Type B pancreatic cell (in vitro differentiated cells): ENCODE results near the gene USP28. TPM values are rescaled to one million over a fixed set of nuclear protein-coding genes. Genes with fewer than 3 reads are reported as not detected.

Source experiments
- DNase-seq: peaks from one replicate; pipeline ENCODE4 v3.0.0; 2021; ENCODE audit warnings: mixed read lengths; ENCODE audit not compliant: unreplicated experiment; ENCODE audit errors: extremely low spot score
- H3K27ac Mint-ChIP-seq: 2 replicates; pipeline ENCODE4 v1.8.0; 2021; ENCODE audit warnings: mild to moderate bottlenecking, mixed read lengths
- H3K27me3 Mint-ChIP-seq: 2 replicates; pipeline ENCODE4 v1.8.0; 2021; ENCODE audit warnings: mixed read lengths
- H3K36me3 Mint-ChIP-seq: 2 replicates; pipeline ENCODE4 v1.8.0; 2021; ENCODE audit warnings: mixed read lengths
- H3K4me1 Mint-ChIP-seq: one replicate; pipeline ENCODE4 v1.8.0; 2021; ENCODE audit warnings: mixed read lengths; ENCODE audit not compliant: unreplicated experiment
- H3K4me3 Mint-ChIP-seq: 2 replicates; pipeline ENCODE4 v1.8.0; 2021; ENCODE audit warnings: mild to moderate bottlenecking, mixed read lengths
- H3K9me3 Mint-ChIP-seq: 2 replicates; pipeline ENCODE4 v1.8.0; 2021; ENCODE audit warnings: mixed read lengths
- total RNA-seq: library from RNA; stranded (reverse); gene quantifications from 2 replicates; pipeline ENCODE4 v1.2.1, GENCODE V29; 2021; ENCODE audit warnings: low replicate concordance
- TF ChIP-seq, protein P1 (sequence below): fragments of 200-600 bp; sonication (generic); conservative IDR thresholded peaks from 2 replicates; pipeline ENCODE4 v1.5.0; 2021; ENCODE audit warnings: antibody characterized with exemption, mild to moderate bottlenecking

The USP28 gene
- total RNA-seq, 1 donor from 2014 or later, result 46.9 TPM

DNA sequence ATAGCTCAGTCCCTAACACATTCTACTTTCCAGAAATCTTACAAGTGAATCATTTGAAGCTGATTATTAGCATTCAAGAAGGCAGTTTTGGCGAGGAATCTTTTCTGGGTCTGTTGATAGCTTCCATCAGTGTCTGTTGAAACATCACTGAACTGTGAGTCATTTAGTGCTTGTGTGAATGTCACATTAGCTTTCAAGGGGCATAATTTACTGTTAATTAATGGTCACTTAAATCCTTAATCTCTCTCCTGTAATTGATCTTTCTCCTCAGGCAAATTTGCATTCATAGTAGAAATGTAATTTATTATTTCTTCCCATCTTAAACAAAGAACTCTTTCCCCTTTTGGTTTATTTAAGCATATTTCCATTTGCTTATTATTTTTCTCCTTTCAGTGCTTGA is 31.8 kb upstream of the USP28 start:
- Mint-ChIP-seq H3K4me3 (no peak overlapping the region), H3K27me3 (peaks cover 66% of the 10 kb centered on the region), H3K9me3 (no peaks in the 10 kb centered on the region), H3K4me1 (peaks cover 18% of the 10 kb centered on the region), H3K27ac (no peak overlapping the region), H3K36me3 (no peaks in the 10 kb centered on the region)
- DNase-seq, result no peak
- TF ChIP-seq, protein P1, sequence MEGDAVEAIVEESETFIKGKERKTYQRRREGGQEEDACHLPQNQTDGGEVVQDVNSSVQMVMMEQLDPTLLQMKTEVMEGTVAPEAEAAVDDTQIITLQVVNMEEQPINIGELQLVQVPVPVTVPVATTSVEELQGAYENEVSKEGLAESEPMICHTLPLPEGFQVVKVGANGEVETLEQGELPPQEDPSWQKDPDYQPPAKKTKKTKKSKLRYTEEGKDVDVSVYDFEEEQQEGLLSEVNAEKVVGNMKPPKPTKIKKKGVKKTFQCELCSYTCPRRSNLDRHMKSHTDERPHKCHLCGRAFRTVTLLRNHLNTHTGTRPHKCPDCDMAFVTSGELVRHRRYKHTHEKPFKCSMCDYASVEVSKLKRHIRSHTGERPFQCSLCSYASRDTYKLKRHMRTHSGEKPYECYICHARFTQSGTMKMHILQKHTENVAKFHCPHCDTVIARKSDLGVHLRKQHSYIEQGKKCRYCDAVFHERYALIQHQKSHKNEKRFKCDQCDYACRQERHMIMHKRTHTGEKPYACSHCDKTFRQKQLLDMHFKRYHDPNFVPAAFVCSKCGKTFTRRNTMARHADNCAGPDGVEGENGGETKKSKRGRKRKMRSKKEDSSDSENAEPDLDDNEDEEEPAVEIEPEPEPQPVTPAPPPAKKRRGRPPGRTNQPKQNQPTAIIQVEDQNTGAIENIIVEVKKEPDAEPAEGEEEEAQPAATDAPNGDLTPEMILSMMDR, result no peak

DNA sequence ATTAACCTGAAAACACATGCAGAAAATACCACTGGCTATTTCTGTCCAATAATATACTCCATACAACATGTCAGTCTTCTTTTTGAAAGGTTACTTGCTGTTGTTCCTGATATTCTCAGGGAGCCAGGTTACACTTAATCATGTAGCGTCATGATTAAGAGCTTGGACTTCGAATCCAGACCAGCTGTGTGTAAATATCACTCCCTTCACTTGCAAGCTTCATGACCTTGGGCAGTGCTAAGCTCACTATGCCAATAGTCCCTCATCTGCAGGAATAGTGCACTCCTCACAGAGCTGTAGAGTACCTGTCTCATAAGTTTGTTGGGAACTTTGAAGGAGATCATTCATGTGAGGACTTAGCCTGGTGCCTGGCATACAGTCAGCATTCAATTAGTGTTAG is 31.1 kb upstream of the USP28 start:
- Mint-ChIP-seq H3K27me3 (peaks cover 66% of the 10 kb centered on the region), H3K9me3 (no peaks in the 10 kb centered on the region), H3K4me3 (no peak overlapping the region), H3K4me1 (peaks cover 18% of the 10 kb centered on the region), H3K36me3 (no peaks in the 10 kb centered on the region), H3K27ac (peak overlapping the region; percentile 59)
- DNase-seq, result no peak
- TF ChIP-seq, protein P1, result no peak

DNA sequence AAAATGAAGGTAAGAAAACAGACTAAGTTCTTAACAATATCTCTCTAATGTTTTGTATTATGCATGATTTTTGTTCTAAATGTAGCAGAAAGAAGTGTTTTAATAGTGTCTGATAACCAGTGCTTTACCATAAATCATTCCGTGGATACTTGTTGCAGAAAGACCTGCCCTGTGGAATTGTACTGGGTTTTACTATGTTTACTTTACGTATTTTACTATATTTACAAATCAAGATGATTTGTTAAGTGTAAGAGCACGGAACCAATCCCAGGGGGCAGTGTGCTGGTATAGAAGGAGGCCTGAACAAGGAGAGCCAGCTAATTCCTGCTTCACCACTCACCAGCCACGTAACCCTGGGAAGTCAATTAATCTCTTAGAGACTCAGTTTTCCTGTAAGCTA is 30.7 kb upstream of the USP28 start:
- no peak for DNase-seq
- Mint-ChIP-seq H3K27ac (peak overlapping the region; percentile 59), H3K27me3 (peaks cover 68% of the 10 kb centered on the region), H3K4me3 (no peak overlapping the region), H3K9me3 (no peaks in the 10 kb centered on the region), H3K36me3 (no peaks in the 10 kb centered on the region), H3K4me1 (peaks cover 18% of the 10 kb centered on the region)
- TF ChIP-seq, protein P1, result peak; percentile 55

DNA sequence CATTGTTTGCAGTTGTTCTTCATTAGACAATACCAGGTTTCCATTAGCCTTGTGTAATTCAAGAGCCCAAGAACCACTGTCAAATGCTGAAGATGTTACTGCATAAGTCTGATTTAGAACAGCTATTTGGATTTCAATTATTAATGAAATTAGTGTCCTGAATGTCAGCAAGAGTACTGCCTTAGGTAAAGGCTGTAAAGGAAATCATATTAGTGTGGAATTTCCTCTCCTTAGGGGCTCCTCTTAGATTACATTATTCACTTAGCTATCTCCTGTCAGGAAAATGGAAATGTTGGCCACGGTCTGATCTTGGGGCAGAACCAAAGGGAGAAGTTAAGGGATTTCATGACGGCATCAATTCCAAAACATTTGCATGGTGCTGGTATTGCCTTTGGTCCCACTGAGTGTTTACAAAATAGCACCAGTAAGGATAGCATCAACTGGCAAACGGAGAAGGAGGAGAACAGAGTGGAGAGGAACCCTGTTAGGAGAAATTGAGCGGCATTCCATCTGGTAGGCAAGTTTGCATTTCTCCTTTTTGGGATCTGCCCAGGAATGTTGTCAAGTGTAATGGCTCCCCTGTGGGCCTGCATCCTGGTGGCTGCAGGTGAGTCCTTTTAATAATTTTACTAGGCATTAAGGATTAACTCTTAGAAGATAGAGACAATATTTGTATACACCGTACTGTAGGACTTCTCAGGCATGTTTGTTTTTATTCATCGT is 29.2 kb upstream of the USP28 start, which contains the start of gene HTR3B:
TSS of gene HTR3B (plus strand) at position 418 of the 723 bp plus-strand sequence. CDS start at position 556, 138 bp downstream.
- Mint-ChIP-seq H3K27me3 (peaks cover 62% of the 10 kb centered on the region), H3K36me3 (no peaks in the 10 kb centered on the region), H3K9me3 (no peaks in the 10 kb centered on the region), H3K4me3 (no peak within 1 kb of the TSS), H3K27ac (no peak within 1 kb of the TSS), H3K4me1 (peaks cover 18% of the 10 kb centered on the region)
- TF ChIP-seq, protein P1, result no peak
- no peak for DNase-seq

DNA sequence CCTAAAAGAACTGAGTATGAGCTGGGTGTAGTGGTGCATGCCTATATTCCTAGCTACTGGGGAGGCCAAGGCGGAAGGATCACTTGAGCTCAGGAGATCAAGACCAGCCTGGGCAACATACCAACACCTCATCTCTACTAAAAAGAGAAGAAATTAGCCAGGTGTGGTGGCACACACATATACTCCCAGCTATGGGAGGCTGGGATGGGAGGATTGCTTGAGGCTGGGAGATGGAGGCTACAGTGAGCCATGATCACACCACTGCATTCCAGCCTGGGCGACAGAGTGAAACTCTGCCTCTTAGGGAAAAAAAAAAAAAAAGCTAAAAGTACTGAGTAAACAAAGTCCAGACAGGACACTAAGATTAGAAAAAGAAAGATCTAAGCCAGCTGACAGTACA is 25.8 kb upstream of the USP28 start:
- H3K4me3 Mint-ChIP-seq, result no peak overlapping the region
- TF ChIP-seq, protein P1, result no peak
- H3K4me1 Mint-ChIP-seq, result peaks cover 13% of the 10 kb centered on the region
- H3K27ac Mint-ChIP-seq, result no peak overlapping the region
- H3K27me3 Mint-ChIP-seq, result peaks cover 38% of the 10 kb centered on the region
- H3K36me3 Mint-ChIP-seq, result no peaks in the 10 kb centered on the region
- DNase-seq, result no peak
- no peaks in the 10 kb centered on the region for H3K9me3 Mint-ChIP-seq
